Testis (tissue), 2 donors: ENCODE results near the gene RASAL1.

Source experiments
- CTCF ChIP-seq, 3 experiments: fragments of 450-650 bp in 2 of 3; fragments of 200-600 bp in 1 of 3; sonication (generic) in 1 of 3; IDR thresholded peaks; one replicate each; pipeline ENCODE4 v1.5.1; 2016 to 2019; ENCODE audit warnings: antibody characterized with exemption in 3 of 3, mild to moderate bottlenecking in 2 of 3, moderate library complexity in 1 of 3
- POLR2A ChIP-seq: fragments of 450-650 bp; IDR thresholded peaks from one replicate; pipeline ENCODE4 v1.6.1; 2017; ENCODE audit warnings: antibody characterized with exemption, mild to moderate bottlenecking, moderate library complexity

GRCh38 chr12:113064395-113065125, 71.0 kb downstream of the RASAL1 start:
- TF ChIP-seq CTCF (IDR thresholded peaks at IDR 0.05) (no peak), POLR2A (no peak)
